GM12892 (cell line): Measurements from ENCODE around the gene KCNJ4.

Source experiments
- POLR2A ChIP-seq: IDR thresholded peaks from 2 replicates; pipeline ENCODE4 v1.6.1; 2011; ENCODE audit warnings: low read depth, low read length, control low read depth
- POLR2AphosphoS5 ChIP-seq: IDR thresholded peaks from 2 replicates; pipeline ENCODE4 v1.6.1; 2011; ENCODE audit warnings: low read depth, low read length, control low read depth

DNA sequence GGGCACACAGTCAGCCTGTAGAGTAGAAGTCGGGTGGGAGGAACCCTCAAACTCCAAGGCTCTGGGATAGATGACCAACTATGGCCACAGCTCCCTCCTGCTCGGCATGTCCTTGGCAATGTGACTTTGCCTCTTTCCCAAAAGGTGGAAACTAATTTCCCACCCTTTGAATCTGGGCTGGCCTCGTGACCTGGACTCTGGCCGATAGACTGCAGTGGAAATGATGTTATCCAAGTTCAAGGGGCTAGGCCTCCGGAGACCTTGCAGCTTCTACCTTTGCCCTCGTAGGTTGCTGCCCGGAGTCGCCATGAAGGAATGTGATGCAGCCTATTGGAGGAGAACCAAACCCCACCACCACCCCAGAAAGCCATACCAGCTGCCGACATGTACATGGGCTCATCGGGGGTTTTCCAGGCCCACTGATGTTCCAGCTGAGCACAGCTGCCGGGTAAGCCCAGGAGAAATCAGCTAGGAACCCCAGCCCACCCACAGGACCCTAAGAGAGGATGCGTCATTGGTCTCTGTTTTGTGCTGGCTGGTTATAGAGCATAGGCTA, 30.4 kb downstream of the KCNJ4 start:
- no peak for TF ChIP-seq POLR2A
- no peak for TF ChIP-seq POLR2AphosphoS5
